OCI-LY1 (cell line): ENCODE data around the gene PDE6D.

Experiments used
- EZH2 ChIP-seq: fragments of 200-600 bp; sonication (generic), shearing (Covaris generic); IDR thresholded peaks from 2 replicates; pipeline ENCODE4 v1.8.0; 2017; ENCODE audit warnings: borderline replicate concordance, mixed run types, mild to moderate bottlenecking, antibody characterized with exemption, low read length, moderate library complexity, mixed read lengths
- TF ChIP-seq, protein P1 (sequence below): fragments of 200-600 bp; sonication (generic), shearing (Covaris generic); IDR thresholded peaks from 2 replicates; pipeline ENCODE4 v1.5.1; 2017; ENCODE audit warnings: mild to moderate bottlenecking, antibody characterized with exemption, low read length, moderate library complexity, mixed read lengths

DNA sequence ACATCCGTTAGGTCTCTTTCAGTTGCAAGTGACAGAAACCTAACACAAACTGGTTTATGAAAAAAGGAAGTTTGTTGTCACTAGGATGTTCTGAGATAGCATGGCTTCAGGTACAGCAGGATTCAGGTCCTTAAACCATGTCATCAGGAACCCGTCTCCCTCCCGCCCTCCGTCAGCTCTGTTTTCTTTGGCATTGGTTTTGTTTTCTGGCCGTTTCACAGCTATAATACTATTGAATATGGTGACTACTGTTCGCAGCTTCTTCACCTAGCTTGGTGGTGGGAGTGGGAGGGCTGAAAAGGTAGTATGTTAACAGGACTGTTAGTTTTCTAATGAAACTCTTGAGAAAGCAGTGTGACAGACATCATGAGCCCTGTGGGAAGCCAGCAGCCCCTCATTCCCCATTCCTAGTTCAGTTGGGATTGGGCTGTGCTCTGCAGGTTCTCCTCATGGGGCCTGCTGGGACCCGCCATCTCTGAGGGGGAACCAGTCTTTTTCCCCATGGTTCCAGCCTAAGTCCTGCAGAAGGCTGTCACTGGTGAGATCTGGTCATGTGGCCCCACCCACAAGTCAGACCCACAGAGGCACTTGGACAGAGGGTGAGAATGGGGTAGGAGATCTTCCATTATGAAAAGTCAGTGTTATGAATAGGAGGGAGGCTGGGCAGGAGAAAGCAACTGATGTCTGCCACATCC, 60.6 kb downstream of the PDE6D start:
- TF ChIP-seq, protein P1, sequence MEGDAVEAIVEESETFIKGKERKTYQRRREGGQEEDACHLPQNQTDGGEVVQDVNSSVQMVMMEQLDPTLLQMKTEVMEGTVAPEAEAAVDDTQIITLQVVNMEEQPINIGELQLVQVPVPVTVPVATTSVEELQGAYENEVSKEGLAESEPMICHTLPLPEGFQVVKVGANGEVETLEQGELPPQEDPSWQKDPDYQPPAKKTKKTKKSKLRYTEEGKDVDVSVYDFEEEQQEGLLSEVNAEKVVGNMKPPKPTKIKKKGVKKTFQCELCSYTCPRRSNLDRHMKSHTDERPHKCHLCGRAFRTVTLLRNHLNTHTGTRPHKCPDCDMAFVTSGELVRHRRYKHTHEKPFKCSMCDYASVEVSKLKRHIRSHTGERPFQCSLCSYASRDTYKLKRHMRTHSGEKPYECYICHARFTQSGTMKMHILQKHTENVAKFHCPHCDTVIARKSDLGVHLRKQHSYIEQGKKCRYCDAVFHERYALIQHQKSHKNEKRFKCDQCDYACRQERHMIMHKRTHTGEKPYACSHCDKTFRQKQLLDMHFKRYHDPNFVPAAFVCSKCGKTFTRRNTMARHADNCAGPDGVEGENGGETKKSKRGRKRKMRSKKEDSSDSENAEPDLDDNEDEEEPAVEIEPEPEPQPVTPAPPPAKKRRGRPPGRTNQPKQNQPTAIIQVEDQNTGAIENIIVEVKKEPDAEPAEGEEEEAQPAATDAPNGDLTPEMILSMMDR, result no peak
- no peak for TF ChIP-seq EZH2
